HUES6 (cell line): ENCODE results near the gene HERC3.

ENCODE experiments used
- H3K27ac ChIP-seq: 2 replicates; pipeline ENCODE4 v1.7.0; 2013; ENCODE audit warnings: low read depth, mild to moderate bottlenecking, low read length, inconsistent platforms
- H3K27me3 ChIP-seq: 2 replicates; pipeline ENCODE4 v1.6.1; 2013; ENCODE audit warnings: low read length; ENCODE audit not compliant: control insufficient read depth, insufficient read depth
- H3K36me3 ChIP-seq: 2 replicates; pipeline ENCODE4 v1.6.1; 2013; ENCODE audit warnings: low read length; ENCODE audit not compliant: control insufficient read depth, insufficient read depth
- H3K4me1 ChIP-seq: 2 replicates; pipeline ENCODE4 v1.6.1; 2013; ENCODE audit warnings: low read length; ENCODE audit not compliant: control insufficient read depth, insufficient read depth
- H3K4me3 ChIP-seq: 2 replicates; pipeline ENCODE4 v1.5.1; 2013; ENCODE audit warnings: low read depth, low read length
- H3K9ac ChIP-seq: one replicate; pipeline ENCODE4 v1.6.1; 2013; ENCODE audit warnings: mild to moderate bottlenecking, low read length
- H3K9me3 ChIP-seq: 2 replicates; pipeline ENCODE4 v1.6.1; 2013; ENCODE audit warnings: low read depth, low read length; ENCODE audit not compliant: control insufficient read depth, insufficient read depth

Gene HERC3

GRCh38 chr4:88720451-88721428 lies 128.5 kb downstream of the HERC3 start:
- peaks cover 5% of the 10 kb centered on the region for H3K4me1 ChIP-seq
- no peaks in the 10 kb centered on the region for H3K27me3 ChIP-seq
- no peak overlapping the region for H3K9ac ChIP-seq
- H3K4me3 ChIP-seq = no peak overlapping the region
- no peaks in the 10 kb centered on the region; the same call in 1 of the 2 replicates for H3K36me3 ChIP-seq
- no peak overlapping the region for H3K27ac ChIP-seq
- 0 out of 2 replicates have a peak, but pooled peaks cover 11% of the 10 kb centered on the region for H3K9me3 ChIP-seq

GRCh38 chr4:88722276-88722780 lies 130.0 kb downstream of the HERC3 start:
- H3K9ac ChIP-seq = no peak overlapping the region
- H3K27ac ChIP-seq = no peak overlapping the region
- H3K4me1 ChIP-seq = peaks cover 5% of the 10 kb centered on the region
- no peak overlapping the region for H3K4me3 ChIP-seq
- H3K9me3 ChIP-seq = 0 out of 2 replicates have a peak, but pooled peaks cover 7% of the 10 kb centered on the region
- H3K36me3 ChIP-seq = no peaks in the 10 kb centered on the region; the same call in 1 of the 2 replicates
- no peaks in the 10 kb centered on the region for H3K27me3 ChIP-seq

- H3K4me3 ChIP-seq = no peak overlapping the region
- peaks cover 5% of the 10 kb centered on the region for H3K36me3 ChIP-seq
- no peak overlapping the region for H3K27ac ChIP-seq
- H3K27me3 ChIP-seq = no peaks in the 10 kb centered on the region
- no peak overlapping the region for H3K9ac ChIP-seq
- H3K4me1 ChIP-seq = peaks cover 5% of the 10 kb centered on the region
- 0 out of 2 replicates have a peak, but pooled peaks cover 6% of the 10 kb centered on the region for H3K9me3 ChIP-seq
These were observed 130.5 kb downstream of the HERC3 start for GRCh38 chr4:88722828-88723227.

- no peak overlapping the region for H3K9ac ChIP-seq
- H3K27me3 ChIP-seq = no peaks in the 10 kb centered on the region
- peaks cover 17% of the 10 kb centered on the region for H3K36me3 ChIP-seq
- peak overlapping the region; percentile 27; the same call in 1 of the 2 replicates for H3K27ac ChIP-seq
- H3K4me1 ChIP-seq = peaks cover 5% of the 10 kb centered on the region
- no peaks in the 10 kb centered on the region for H3K9me3 ChIP-seq
- no peak overlapping the region for H3K4me3 ChIP-seq
These were observed 132.1 kb downstream of the HERC3 start for GRCh38 chr4:88724406-88724805.

- H3K27me3 ChIP-seq = no peaks in the 10 kb centered on the region
- peaks cover 23% of the 10 kb centered on the region for H3K36me3 ChIP-seq
- H3K4me3 ChIP-seq = no peak overlapping the region
- H3K9me3 ChIP-seq = no peaks in the 10 kb centered on the region
- peak overlapping the region; percentile 51 for H3K27ac ChIP-seq
- no peak overlapping the region for H3K9ac ChIP-seq
- H3K4me1 ChIP-seq = peaks cover 5% of the 10 kb centered on the region
These were observed 132.9 kb downstream of the HERC3 start for GRCh38 chr4:88725143-88725542.

DNA sequence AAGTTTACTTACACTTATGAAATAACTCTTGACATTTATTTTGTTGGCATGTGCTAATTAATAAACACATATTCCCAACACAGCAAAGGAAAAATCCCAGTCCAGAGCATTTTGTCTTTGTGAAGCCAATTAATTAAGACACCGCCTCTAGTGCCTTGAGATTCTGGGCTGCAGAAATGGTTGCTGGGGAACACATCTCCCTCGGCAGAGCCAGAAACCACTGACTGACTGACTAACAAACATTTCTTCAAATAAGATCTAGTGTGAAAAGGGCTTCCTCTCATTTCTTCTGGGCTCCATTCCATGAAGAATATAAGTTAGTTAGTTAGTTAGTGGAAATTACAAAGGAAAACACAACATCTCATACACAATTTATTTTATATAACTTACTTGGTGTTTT lies 133.7 kb downstream of the HERC3 start:
- Histone ChIP-seq H3K9ac (no peak overlapping the region), H3K27ac (no peak overlapping the region), H3K4me1 (peaks cover 5% of the 10 kb centered on the region), H3K36me3 (peaks cover 30% of the 10 kb centered on the region), H3K9me3 (no peaks in the 10 kb centered on the region), H3K27me3 (no peaks in the 10 kb centered on the region), H3K4me3 (no peak overlapping the region)

DNA sequence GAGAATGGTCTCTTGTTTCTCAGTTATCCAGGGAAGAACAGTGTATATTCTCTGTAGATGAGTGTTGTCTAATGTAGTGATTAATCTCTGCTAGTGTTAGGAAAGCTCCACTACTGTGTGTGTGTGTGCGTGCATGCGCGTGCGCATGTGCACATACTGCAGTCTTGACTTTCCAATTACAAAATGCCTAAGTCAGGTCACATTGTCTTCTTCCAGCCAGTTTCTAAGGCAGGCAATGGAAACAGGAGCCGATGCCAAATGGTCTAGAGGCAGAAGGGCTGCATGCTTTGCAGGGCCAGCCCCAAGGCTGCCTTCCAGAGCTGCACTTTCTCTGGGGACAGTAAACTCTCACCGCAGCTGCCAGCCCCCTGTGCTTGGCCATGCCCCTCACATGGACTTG lies 135.9 kb downstream of the HERC3 start:
- Histone ChIP-seq H3K4me3 (no peak overlapping the region), H3K4me1 (peaks cover 5% of the 10 kb centered on the region), H3K9ac (no peak overlapping the region), H3K27me3 (no peaks in the 10 kb centered on the region), H3K9me3 (no peaks in the 10 kb centered on the region), H3K36me3 (peaks cover 31% of the 10 kb centered on the region), H3K27ac (no peak overlapping the region)

GRCh38 chr4:88729146-88729760 lies 137.0 kb downstream of the HERC3 start:
- H3K36me3 ChIP-seq = peaks cover 31% of the 10 kb centered on the region
- peaks cover 5% of the 10 kb centered on the region for H3K4me1 ChIP-seq
- no peaks in the 10 kb centered on the region for H3K9me3 ChIP-seq

DNA sequence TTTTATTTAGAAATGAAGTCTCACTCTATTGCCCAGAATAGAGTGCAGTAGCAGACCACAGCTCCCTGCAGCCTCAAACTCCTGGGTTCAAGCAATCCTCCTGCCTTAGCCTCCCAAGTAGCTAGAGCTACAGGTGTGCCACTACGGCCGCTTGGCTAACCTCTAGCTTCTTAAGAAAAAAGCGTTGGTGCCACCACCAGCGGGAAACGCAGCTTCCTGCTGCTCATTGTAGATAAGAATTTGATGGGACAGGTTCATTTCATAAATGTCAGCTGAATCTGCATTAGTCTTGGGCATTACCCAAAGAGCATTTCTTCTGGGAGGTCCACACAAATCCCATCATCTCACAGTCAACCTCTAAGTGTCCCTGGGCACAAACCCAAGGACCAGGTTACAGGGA lies 138.5 kb downstream of the HERC3 start:
- Histone ChIP-seq H3K9ac (no peak overlapping the region), H3K9me3 (no peaks in the 10 kb centered on the region), H3K27ac (no peak overlapping the region), H3K27me3 (no peaks in the 10 kb centered on the region), H3K4me3 (no peak overlapping the region), H3K4me1 (no peaks in the 10 kb centered on the region), H3K36me3 (peaks cover 31% of the 10 kb centered on the region)

More at GRCh38 chr4:88729146-88729760, 137.0 kb downstream of the HERC3 start:
- Histone ChIP-seq H3K27ac (no peak overlapping the region), H3K4me3 (no peak overlapping the region), H3K9ac (no peak overlapping the region), H3K27me3 (no peaks in the 10 kb centered on the region)

GRCh38 chr4:88731381-88731780 lies 139.1 kb downstream of the HERC3 start:
- peaks cover 31% of the 10 kb centered on the region for H3K36me3 ChIP-seq

More at GRCh38 chr4:88731381-88731780, 139.1 kb downstream of the HERC3 start:
- Histone ChIP-seq H3K4me3 (no peak overlapping the region), H3K4me1 (no peaks in the 10 kb centered on the region), H3K9ac (no peak overlapping the region), H3K9me3 (no peaks in the 10 kb centered on the region), H3K27me3 (no peaks in the 10 kb centered on the region), H3K27ac (no peak overlapping the region)
